Ishikawa (cell line): ENCODE data around the gene SLC11A2.

ENCODE experiments used
- CEBPB ChIP-seq: IDR thresholded peaks from 2 replicates; pipeline ENCODE4 v1.6.1; 2012
- CREB1 ChIP-seq: IDR thresholded peaks from 2 replicates; pipeline ENCODE4 v1.6.1; 2012; ENCODE audit warnings: low read depth
- EGR1 ChIP-seq: IDR thresholded peaks from 2 replicates; pipeline ENCODE4 v1.6.1; 2012
- EP300 ChIP-seq: IDR thresholded peaks from 2 replicates; pipeline ENCODE4 v1.6.1; 2012; ENCODE audit warnings: borderline replicate concordance
- FOXM1 ChIP-seq: IDR thresholded peaks from 2 replicates; pipeline ENCODE4 v1.6.1; 2012; ENCODE audit warnings: low read depth, borderline replicate concordance
- NFIC ChIP-seq: IDR thresholded peaks from 2 replicates; pipeline ENCODE4 v1.6.1; 2012
- RAD21 ChIP-seq: IDR thresholded peaks from 2 replicates; pipeline ENCODE4 v1.6.1; 2012; ENCODE audit warnings: low read depth
- TAF1 ChIP-seq: IDR thresholded peaks from 2 replicates; pipeline ENCODE4 v1.6.1; 2012; ENCODE audit warnings: low read depth, mild to moderate bottlenecking
- TCF12 ChIP-seq: IDR thresholded peaks from 2 replicates; pipeline ENCODE4 v1.6.1; 2012; ENCODE audit warnings: low read depth
- TEAD4 ChIP-seq: IDR thresholded peaks from 2 replicates; pipeline ENCODE4 v1.6.1; 2012
- YY1 ChIP-seq: IDR thresholded peaks from 2 replicates; pipeline ENCODE4 v1.6.1; 2012; ENCODE audit warnings: low read depth
- ZBTB7A ChIP-seq: IDR thresholded peaks from 2 replicates; pipeline ENCODE4 v1.6.1; 2012; ENCODE audit warnings: low read depth
- TF ChIP-seq, protein P1 (sequence below): IDR thresholded peaks from 2 replicates; pipeline ENCODE4 v1.6.1; 2012
- TF ChIP-seq, protein P2 (sequence below): IDR thresholded peaks from 2 replicates; pipeline ENCODE4 v1.6.1; 2012; ENCODE audit warnings: low read depth, mild to moderate bottlenecking
- TF ChIP-seq, protein P3 (sequence below): IDR thresholded peaks from 2 replicates; pipeline ENCODE4 v1.6.1; 2012

Gene SLC11A2

DNA sequence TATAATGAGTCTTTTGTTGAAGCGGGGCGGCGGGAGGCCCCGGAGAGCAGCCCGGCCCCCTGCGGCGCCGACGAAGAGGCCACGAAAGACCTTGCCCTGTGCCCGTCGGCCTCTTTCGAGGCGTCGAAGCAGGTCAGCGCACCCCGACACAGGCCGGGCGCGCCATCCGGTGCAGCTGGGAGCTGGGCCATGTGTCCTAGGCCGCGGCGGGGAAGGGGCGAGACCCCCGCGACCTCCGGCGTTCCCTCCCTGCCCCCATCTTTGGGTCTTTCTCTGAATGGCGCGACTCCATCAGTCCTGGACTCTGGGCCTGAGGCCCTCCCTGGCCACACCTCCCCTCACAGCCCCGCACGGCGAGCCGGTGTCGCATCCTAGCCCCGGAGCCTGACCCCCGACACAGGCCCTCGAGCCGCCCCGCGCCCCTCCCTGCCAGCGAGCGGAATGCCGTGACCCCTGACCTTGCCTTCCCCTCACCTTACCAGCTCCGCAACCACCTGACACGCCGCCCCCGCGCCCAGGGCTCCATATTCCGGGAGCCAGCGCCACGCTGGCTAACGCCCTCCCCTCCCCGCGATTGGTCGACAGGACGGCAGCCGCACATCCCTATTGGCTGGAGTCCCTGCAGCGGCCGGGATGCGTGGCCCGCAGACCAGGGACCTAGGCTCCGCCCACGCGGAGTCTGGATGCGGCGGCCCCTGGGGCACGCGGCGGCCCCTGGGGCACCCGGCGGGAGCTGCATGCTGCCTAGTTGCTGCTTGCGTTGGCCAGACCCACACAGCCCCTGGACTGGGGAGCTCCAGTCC lies at the start of gene SLC11A2:
TSS of gene SLC11A2 (minus strand) at position 549 of the 803 bp plus-strand sequence. CDS start 15,656 bp downstream, outside the sequence.
- TF ChIP-seq, protein P1, sequence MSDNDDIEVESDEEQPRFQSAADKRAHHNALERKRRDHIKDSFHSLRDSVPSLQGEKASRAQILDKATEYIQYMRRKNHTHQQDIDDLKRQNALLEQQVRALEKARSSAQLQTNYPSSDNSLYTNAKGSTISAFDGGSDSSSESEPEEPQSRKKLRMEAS, result peak; percentile 85
- peak; percentile 99 for TF ChIP-seq EGR1
- TF ChIP-seq NFIC, result peak; percentile 71; the same call in 1 of the 2 replicates
- no peak; the same call in 1 of the 2 replicates for TF ChIP-seq FOXM1
- peak; percentile 95 for TF ChIP-seq ZBTB7A
- no peak; the same call in 1 of the 2 replicates for TF ChIP-seq CREB1
- no peak for TF ChIP-seq CEBPB
- peak; percentile 43; the same call in 1 of the 2 replicates for TF ChIP-seq TCF12
- TF ChIP-seq, protein P2, sequence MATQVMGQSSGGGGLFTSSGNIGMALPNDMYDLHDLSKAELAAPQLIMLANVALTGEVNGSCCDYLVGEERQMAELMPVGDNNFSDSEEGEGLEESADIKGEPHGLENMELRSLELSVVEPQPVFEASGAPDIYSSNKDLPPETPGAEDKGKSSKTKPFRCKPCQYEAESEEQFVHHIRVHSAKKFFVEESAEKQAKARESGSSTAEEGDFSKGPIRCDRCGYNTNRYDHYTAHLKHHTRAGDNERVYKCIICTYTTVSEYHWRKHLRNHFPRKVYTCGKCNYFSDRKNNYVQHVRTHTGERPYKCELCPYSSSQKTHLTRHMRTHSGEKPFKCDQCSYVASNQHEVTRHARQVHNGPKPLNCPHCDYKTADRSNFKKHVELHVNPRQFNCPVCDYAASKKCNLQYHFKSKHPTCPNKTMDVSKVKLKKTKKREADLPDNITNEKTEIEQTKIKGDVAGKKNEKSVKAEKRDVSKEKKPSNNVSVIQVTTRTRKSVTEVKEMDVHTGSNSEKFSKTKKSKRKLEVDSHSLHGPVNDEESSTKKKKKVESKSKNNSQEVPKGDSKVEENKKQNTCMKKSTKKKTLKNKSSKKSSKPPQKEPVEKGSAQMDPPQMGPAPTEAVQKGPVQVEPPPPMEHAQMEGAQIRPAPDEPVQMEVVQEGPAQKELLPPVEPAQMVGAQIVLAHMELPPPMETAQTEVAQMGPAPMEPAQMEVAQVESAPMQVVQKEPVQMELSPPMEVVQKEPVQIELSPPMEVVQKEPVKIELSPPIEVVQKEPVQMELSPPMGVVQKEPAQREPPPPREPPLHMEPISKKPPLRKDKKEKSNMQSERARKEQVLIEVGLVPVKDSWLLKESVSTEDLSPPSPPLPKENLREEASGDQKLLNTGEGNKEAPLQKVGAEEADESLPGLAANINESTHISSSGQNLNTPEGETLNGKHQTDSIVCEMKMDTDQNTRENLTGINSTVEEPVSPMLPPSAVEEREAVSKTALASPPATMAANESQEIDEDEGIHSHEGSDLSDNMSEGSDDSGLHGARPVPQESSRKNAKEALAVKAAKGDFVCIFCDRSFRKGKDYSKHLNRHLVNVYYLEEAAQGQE, result no peak
- TF ChIP-seq TAF1, result peak; percentile 77
- peak; percentile 77 for TF ChIP-seq YY1
- TF ChIP-seq TEAD4, result peak; percentile 17
- no peak; the same call in 1 of the 2 replicates for TF ChIP-seq EP300
- no peak for TF ChIP-seq RAD21
- TF ChIP-seq, protein P3, sequence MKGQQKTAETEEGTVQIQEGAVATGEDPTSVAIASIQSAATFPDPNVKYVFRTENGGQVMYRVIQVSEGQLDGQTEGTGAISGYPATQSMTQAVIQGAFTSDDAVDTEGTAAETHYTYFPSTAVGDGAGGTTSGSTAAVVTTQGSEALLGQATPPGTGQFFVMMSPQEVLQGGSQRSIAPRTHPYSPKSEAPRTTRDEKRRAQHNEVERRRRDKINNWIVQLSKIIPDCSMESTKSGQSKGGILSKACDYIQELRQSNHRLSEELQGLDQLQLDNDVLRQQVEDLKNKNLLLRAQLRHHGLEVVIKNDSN, result peak; percentile 79

DNA sequence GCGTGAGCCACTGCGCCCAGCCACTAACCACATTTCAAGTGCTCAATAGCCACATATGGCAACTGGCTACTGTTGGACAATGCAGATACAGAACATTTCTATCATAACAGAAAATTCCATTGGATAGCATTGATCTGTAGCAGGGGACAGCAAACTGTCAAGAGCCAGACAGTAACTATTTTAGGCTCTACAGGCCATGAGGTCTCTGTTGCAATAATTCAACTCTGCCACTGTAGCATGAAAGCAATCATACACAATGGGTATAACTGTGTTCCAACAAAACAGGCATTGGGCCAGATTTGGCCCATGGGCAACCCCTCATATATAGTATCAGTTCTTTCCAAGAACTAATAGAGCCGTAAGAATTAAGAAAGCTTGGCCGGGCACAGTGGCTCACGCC lies 49.2 kb upstream of the SLC11A2 start:
- TF ChIP-seq, protein P2, result no peak
- TF ChIP-seq ZBTB7A (no peak), TAF1 (no peak), YY1 (no peak), FOXM1 (no peak), TCF12 (no peak)

DNA sequence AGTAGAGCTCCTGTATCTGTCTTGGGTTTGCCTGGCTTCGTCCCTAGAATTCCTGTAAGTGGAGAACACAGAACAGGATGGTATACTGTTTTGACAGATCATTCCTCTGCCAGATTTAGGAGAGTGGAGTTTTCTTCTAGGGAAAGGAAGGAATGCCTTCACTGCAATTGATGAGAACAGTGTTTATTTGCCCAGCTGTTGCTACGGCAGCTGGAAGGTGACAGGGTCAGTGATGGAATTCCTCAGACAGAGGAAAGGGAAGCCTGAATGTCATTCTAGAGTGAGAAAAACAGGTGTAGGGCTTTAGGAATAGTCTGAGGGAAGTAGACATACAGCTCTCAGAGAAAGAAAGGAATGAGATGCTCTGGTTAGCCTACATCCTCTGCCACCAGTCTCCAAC lies 45.5 kb upstream of the SLC11A2 start:
- TF ChIP-seq, protein P3, result no peak
- TF ChIP-seq FOXM1 (no peak), EP300 (no peak), TEAD4 (no peak), NFIC (no peak)

DNA sequence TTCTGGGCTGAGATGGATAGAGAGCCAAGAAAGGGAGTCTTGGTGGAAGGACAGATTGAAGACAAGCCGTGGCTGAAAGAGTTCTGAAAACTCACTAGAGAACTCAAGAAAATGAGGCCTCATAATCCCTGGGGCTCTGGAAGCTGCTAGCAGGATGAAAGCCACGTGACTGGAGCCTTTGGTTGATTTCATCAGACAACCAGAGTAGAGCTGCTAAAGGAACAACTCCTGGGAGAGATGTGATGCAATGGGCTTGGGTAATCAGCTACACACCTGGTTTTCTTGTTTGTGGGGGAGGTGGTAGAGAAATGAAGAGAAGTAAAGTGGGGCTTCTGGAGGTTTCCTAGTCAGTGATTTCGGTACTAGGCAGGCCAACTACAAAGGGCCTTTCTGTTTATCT lies 43.8 kb upstream of the SLC11A2 start:
- TF ChIP-seq EGR1, result no peak
- no peak for TF ChIP-seq RAD21
- TF ChIP-seq, protein P2, result no peak
- TF ChIP-seq TAF1, result no peak

DNA sequence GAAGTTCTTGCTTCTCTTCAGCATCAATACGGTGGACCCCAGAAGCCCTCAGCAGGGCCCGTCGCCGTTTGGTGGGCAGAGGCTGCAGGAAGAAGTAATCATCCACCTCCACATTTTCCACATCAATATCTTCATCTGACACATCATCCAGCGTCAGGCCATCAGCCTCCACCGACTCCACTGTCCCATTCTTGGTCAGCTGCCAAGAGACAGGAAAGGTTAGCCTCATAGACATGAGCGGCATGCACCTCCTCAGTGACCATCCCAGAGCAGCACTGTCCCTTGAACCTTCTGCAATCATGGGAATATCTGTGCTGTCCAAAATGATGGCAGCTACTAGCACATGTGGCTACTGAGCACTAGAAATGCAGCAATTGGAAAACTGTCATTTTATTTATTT lies 41.6 kb upstream of the SLC11A2 start:
- no peak for TF ChIP-seq RAD21
- no peak for TF ChIP-seq TAF1
- TF ChIP-seq, protein P3, result no peak
- TF ChIP-seq EP300, result no peak
- no peak for TF ChIP-seq EGR1
- no peak for TF ChIP-seq CEBPB
- TF ChIP-seq NFIC, result no peak
- TF ChIP-seq CREB1, result no peak
- TF ChIP-seq TCF12, result no peak
- TF ChIP-seq, protein P2, result no peak
- no peak for TF ChIP-seq FOXM1
- TF ChIP-seq ZBTB7A, result no peak
- TF ChIP-seq YY1, result no peak
- TF ChIP-seq TEAD4, result no peak
- TF ChIP-seq, protein P1, result no peak
